Measurements from ENCODE around the gene PTPRB.

PTPRB gene

GRCh38 chr12:70576341-70577282 is 60.6 kb downstream of the PTPRB start:
- no peak overlapping the region for H3K27ac ChIP-seq (ENCODE audit: low read depth in 2 of 2, low read length in 2 of 2)
- H3K4me3 ChIP-seq (ENCODE audit: low read length in 2 of 2) = no peak overlapping the region
- H3K9me3 ChIP-seq (ENCODE audit: control insufficient read depth in 2 of 2, low read length in 2 of 2) = no peaks in the 10 kb centered on the region
- H3K4me1 ChIP-seq (ENCODE audit: control insufficient read depth in 2 of 2, insufficient read depth in 2 of 2, low read length in 2 of 2) = no peaks in the 10 kb centered on the region
- no peak overlapping the region for H3K9ac ChIP-seq (ENCODE audit: low read depth in 1 of 2, low read length in 2 of 2)
- H3K27me3 ChIP-seq (ENCODE audit: control insufficient read depth in 2 of 2, insufficient read depth in 2 of 2, low read length in 2 of 2) = no peaks in the 10 kb centered on the region
- H3K36me3 ChIP-seq (ENCODE audit: control insufficient read depth in 2 of 2, insufficient read depth in 2 of 2, low read length in 2 of 2) = peaks cover 0 to 5% of the 10 kb centered on the region in 2 donors

GRCh38 chr12:70571705-70572268 is 65.4 kb downstream of the PTPRB start:
- H3K27ac ChIP-seq (ENCODE audit: low read depth in 2 of 2, low read length in 2 of 2) = no peak overlapping the region
- H3K4me1 ChIP-seq (ENCODE audit: control insufficient read depth in 2 of 2, insufficient read depth in 2 of 2, low read length in 2 of 2) = no peaks in the 10 kb centered on the region
- H3K9ac ChIP-seq (ENCODE audit: low read depth in 1 of 2, low read length in 2 of 2) = no peak overlapping the region
- H3K4me3 ChIP-seq (ENCODE audit: low read length in 2 of 2) = no peak overlapping the region
- H3K9me3 ChIP-seq (ENCODE audit: control insufficient read depth in 2 of 2, low read length in 2 of 2) = no peaks in the 10 kb centered on the region
- H3K36me3 ChIP-seq (ENCODE audit: control insufficient read depth in 2 of 2, insufficient read depth in 2 of 2, low read length in 2 of 2) = peaks cover 6 to 7% of the 10 kb centered on the region in 2 donors
- no peaks in the 10 kb centered on the region for H3K27me3 ChIP-seq (ENCODE audit: control insufficient read depth in 2 of 2, insufficient read depth in 2 of 2, low read length in 2 of 2)

GRCh38 chr12:70571029-70571428 is 66.2 kb downstream of the PTPRB start:
- Histone ChIP-seq H3K9me3 (ENCODE audit: control insufficient read depth in 2 of 2, low read length in 2 of 2) (no peaks in the 10 kb centered on the region), H3K27ac (ENCODE audit: low read depth in 2 of 2, low read length in 2 of 2) (no peak overlapping the region), H3K9ac (ENCODE audit: low read depth in 1 of 2, low read length in 2 of 2) (no peak overlapping the region), H3K27me3 (ENCODE audit: control insufficient read depth in 2 of 2, insufficient read depth in 2 of 2, low read length in 2 of 2) (no peaks in the 10 kb centered on the region), H3K36me3 (ENCODE audit: control insufficient read depth in 2 of 2, insufficient read depth in 2 of 2, low read length in 2 of 2) (peaks cover 10 to 11% of the 10 kb centered on the region in 2 donors), H3K4me3 (ENCODE audit: low read length in 2 of 2) (no peak overlapping the region), H3K4me1 (ENCODE audit: control insufficient read depth in 2 of 2, insufficient read depth in 2 of 2, low read length in 2 of 2) (no peaks in the 10 kb centered on the region)

GRCh38 chr12:70561550-70561949 is 75.7 kb downstream of the PTPRB start:
- Histone ChIP-seq H3K4me1 (ENCODE audit: control insufficient read depth in 2 of 2, insufficient read depth in 2 of 2, low read length in 2 of 2) (peaks cover 0 to 5% of the 10 kb centered on the region in 2 donors), H3K4me3 (ENCODE audit: low read length in 2 of 2) (no peak overlapping the region), H3K36me3 (ENCODE audit: control insufficient read depth in 2 of 2, insufficient read depth in 2 of 2, low read length in 2 of 2) (peaks cover 21 to 34% of the 10 kb centered on the region in 2 donors), H3K27me3 (ENCODE audit: control insufficient read depth in 2 of 2, insufficient read depth in 2 of 2, low read length in 2 of 2) (no peaks in the 10 kb centered on the region), H3K9me3 (ENCODE audit: control insufficient read depth in 2 of 2, low read length in 2 of 2) (no peaks in the 10 kb centered on the region), H3K27ac (ENCODE audit: low read depth in 2 of 2, low read length in 2 of 2) (no peak overlapping the region), H3K9ac (ENCODE audit: low read depth in 1 of 2, low read length in 2 of 2) (no peak overlapping the region)

GRCh38 chr12:70560671-70561070 is 76.6 kb downstream of the PTPRB start:
- H3K27ac ChIP-seq (ENCODE audit: low read depth in 2 of 2, low read length in 2 of 2) = peak overlapping the region in 1 of 2 donors; percentile 48
- peaks cover 17 to 26% of the 10 kb centered on the region in 2 donors for H3K36me3 ChIP-seq (ENCODE audit: control insufficient read depth in 2 of 2, insufficient read depth in 2 of 2, low read length in 2 of 2)
- no peak overlapping the region for H3K4me3 ChIP-seq (ENCODE audit: low read length in 2 of 2)

GRCh38 chr12:70559390-70559789 is 77.8 kb downstream of the PTPRB start:
- H3K9ac ChIP-seq (ENCODE audit: low read depth in 1 of 2, low read length in 2 of 2) = no peak overlapping the region
- H3K27me3 ChIP-seq (ENCODE audit: control insufficient read depth in 2 of 2, insufficient read depth in 2 of 2, low read length in 2 of 2) = no peaks in the 10 kb centered on the region
- H3K4me1 ChIP-seq (ENCODE audit: control insufficient read depth in 2 of 2, insufficient read depth in 2 of 2, low read length in 2 of 2) = peaks cover 0 to 5% of the 10 kb centered on the region in 2 donors
- peaks cover 19 to 33% of the 10 kb centered on the region in 2 donors for H3K36me3 ChIP-seq (ENCODE audit: control insufficient read depth in 2 of 2, insufficient read depth in 2 of 2, low read length in 2 of 2)
- no peaks in the 10 kb centered on the region for H3K9me3 ChIP-seq (ENCODE audit: control insufficient read depth in 2 of 2, low read length in 2 of 2)
- H3K4me3 ChIP-seq (ENCODE audit: low read length in 2 of 2) = no peak overlapping the region
- H3K27ac ChIP-seq (ENCODE audit: low read depth in 2 of 2, low read length in 2 of 2) = no peak overlapping the region

More at GRCh38 chr12:70560671-70561070, 76.6 kb downstream of the PTPRB start:
- H3K4me1 ChIP-seq (ENCODE audit: control insufficient read depth in 2 of 2, insufficient read depth in 2 of 2, low read length in 2 of 2) = peaks cover 0 to 5% of the 10 kb centered on the region in 2 donors
- no peaks in the 10 kb centered on the region for H3K27me3 ChIP-seq (ENCODE audit: control insufficient read depth in 2 of 2, insufficient read depth in 2 of 2, low read length in 2 of 2)
- no peaks in the 10 kb centered on the region for H3K9me3 ChIP-seq (ENCODE audit: control insufficient read depth in 2 of 2, low read length in 2 of 2)
- no peak overlapping the region for H3K9ac ChIP-seq (ENCODE audit: low read depth in 1 of 2, low read length in 2 of 2)

GRCh38 chr12:70557583-70558191 is 79.5 kb downstream of the PTPRB start:
- Histone ChIP-seq H3K36me3 (ENCODE audit: control insufficient read depth in 2 of 2, insufficient read depth in 2 of 2, low read length in 2 of 2) (peaks cover 24 to 41% of the 10 kb centered on the region in 2 donors), H3K4me1 (ENCODE audit: control insufficient read depth in 2 of 2, insufficient read depth in 2 of 2, low read length in 2 of 2) (peaks cover 0 to 5% of the 10 kb centered on the region in 2 donors), H3K27ac (ENCODE audit: low read depth in 2 of 2, low read length in 2 of 2) (no peak overlapping the region), H3K9ac (ENCODE audit: low read depth in 1 of 2, low read length in 2 of 2) (no peak overlapping the region), H3K4me3 (ENCODE audit: low read length in 2 of 2) (no peak overlapping the region), H3K9me3 (ENCODE audit: control insufficient read depth in 2 of 2, low read length in 2 of 2) (no peaks in the 10 kb centered on the region), H3K27me3 (ENCODE audit: control insufficient read depth in 2 of 2, insufficient read depth in 2 of 2, low read length in 2 of 2) (no peaks in the 10 kb centered on the region)

GRCh38 chr12:70556179-70556869 is 80.9 kb downstream of the PTPRB start:
- H3K4me1 ChIP-seq (ENCODE audit: control insufficient read depth in 2 of 2, insufficient read depth in 2 of 2, low read length in 2 of 2) = peaks cover 0 to 5% of the 10 kb centered on the region in 2 donors

GRCh38 chr12:70555081-70555480 is 82.1 kb downstream of the PTPRB start:
- Histone ChIP-seq H3K27me3 (ENCODE audit: control insufficient read depth in 2 of 2, insufficient read depth in 2 of 2, low read length in 2 of 2) (no peaks in the 10 kb centered on the region), H3K4me3 (ENCODE audit: low read length in 2 of 2) (no peak overlapping the region), H3K9ac (ENCODE audit: low read depth in 1 of 2, low read length in 2 of 2) (no peak overlapping the region), H3K36me3 (ENCODE audit: control insufficient read depth in 2 of 2, insufficient read depth in 2 of 2, low read length in 2 of 2) (peaks cover 26 to 36% of the 10 kb centered on the region in 2 donors), H3K4me1 (ENCODE audit: control insufficient read depth in 2 of 2, insufficient read depth in 2 of 2, low read length in 2 of 2) (peaks cover 0 to under 1% of the 10 kb centered on the region in 2 donors), H3K27ac (ENCODE audit: low read depth in 2 of 2, low read length in 2 of 2) (no peak overlapping the region), H3K9me3 (ENCODE audit: control insufficient read depth in 2 of 2, low read length in 2 of 2) (no peaks in the 10 kb centered on the region)

More at GRCh38 chr12:70556179-70556869, 80.9 kb downstream of the PTPRB start:
- Histone ChIP-seq H3K9me3 (ENCODE audit: control insufficient read depth in 2 of 2, low read length in 2 of 2) (no peaks in the 10 kb centered on the region), H3K36me3 (ENCODE audit: control insufficient read depth in 2 of 2, insufficient read depth in 2 of 2, low read length in 2 of 2) (peaks cover 29 to 41% of the 10 kb centered on the region in 2 donors), H3K4me3 (ENCODE audit: low read length in 2 of 2) (no peak overlapping the region), H3K27me3 (ENCODE audit: control insufficient read depth in 2 of 2, insufficient read depth in 2 of 2, low read length in 2 of 2) (no peaks in the 10 kb centered on the region), H3K27ac (ENCODE audit: low read depth in 2 of 2, low read length in 2 of 2) (no peak overlapping the region), H3K9ac (ENCODE audit: low read depth in 1 of 2, low read length in 2 of 2) (no peak overlapping the region)
